ENCODE data around the gene CSMD2.

DNA sequence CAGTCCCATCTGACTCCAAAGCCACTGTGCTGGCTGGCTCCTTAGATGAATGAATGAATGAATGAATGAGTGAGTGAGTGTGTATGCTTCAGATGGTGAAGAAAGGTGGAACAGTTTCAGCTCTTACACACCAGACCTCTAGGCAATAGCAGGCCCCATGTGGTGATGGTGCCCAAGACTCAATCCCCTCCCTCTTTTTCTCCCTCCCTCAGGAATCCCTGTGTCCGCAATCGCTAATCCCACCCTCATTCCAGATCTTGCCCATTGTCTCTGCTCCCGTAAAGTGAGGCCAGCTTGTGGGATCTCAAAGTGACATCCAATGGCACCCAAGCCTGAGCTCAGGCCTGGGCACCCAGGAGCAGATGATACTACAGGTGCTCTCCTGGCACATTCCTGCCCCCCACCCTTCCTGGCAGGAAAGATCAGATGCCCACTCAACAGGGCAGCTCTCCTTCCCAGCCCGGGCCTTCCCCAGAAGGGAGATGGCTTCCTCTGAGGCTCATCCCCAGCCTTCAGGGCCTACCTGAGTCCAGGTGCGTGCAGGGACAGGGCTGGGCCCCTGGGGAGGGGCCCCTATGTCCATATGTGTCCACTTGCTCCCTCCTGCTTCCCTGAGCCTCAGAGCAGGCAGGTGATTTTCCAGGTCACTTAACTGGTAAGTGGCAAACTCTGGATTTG is 194.7 kb downstream of the CSMD2 start:
- TF ChIP-seq, protein P1, sequence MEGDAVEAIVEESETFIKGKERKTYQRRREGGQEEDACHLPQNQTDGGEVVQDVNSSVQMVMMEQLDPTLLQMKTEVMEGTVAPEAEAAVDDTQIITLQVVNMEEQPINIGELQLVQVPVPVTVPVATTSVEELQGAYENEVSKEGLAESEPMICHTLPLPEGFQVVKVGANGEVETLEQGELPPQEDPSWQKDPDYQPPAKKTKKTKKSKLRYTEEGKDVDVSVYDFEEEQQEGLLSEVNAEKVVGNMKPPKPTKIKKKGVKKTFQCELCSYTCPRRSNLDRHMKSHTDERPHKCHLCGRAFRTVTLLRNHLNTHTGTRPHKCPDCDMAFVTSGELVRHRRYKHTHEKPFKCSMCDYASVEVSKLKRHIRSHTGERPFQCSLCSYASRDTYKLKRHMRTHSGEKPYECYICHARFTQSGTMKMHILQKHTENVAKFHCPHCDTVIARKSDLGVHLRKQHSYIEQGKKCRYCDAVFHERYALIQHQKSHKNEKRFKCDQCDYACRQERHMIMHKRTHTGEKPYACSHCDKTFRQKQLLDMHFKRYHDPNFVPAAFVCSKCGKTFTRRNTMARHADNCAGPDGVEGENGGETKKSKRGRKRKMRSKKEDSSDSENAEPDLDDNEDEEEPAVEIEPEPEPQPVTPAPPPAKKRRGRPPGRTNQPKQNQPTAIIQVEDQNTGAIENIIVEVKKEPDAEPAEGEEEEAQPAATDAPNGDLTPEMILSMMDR (IDR thresholded peaks at IDR 0.05) = no peak
- no peak for TF ChIP-seq POLR2A (IDR thresholded peaks at IDR 0.05)
